GM23248 (cell line): ENCODE results near the gene PLXNB3.

ENCODE experiments used
- EZH2 ChIP-seq: fragments of 200-600 bp; sonication (generic); IDR thresholded peaks from 2 replicates; pipeline ENCODE4 v1.6.1; 2018; ENCODE audit warnings: antibody characterized with exemption, mild to moderate bottlenecking; ENCODE audit not compliant: insufficient read depth, poor library complexity, severe bottlenecking
- EZH2phosphoT487 ChIP-seq: fragments of 200-600 bp; sonication (generic); IDR thresholded peaks from 2 replicates; pipeline ENCODE4 v1.6.1; 2018; ENCODE audit warnings: antibody characterized with exemption, moderate library complexity, mild to moderate bottlenecking, low read depth; ENCODE audit not compliant: insufficient read depth

- TF ChIP-seq EZH2 (no peak), EZH2phosphoT487 (no peak)
Measured at GRCh38 chrX:153782871-153783270, 18.8 kb downstream of the PLXNB3 start.
